HCT116 (cell line): ENCODE measurements around the gene DIPK1A.

Source experiments
- CTCF ChIP-seq, 3 experiments: fragments of 200-600 bp in 1 of 3; sonication (generic) in 1 of 3; IDR thresholded peaks in 2 of 3; conservative IDR thresholded peaks in 1 of 3; 2 replicates each; pipeline ENCODE4 v1.5.1; 2012 to 2017; ENCODE audit warnings: low read depth in 2 of 3, low read length in 2 of 3, antibody characterized with exemption in 1 of 3, borderline replicate concordance in 1 of 3, control low read depth in 1 of 3, mild to moderate bottlenecking in 1 of 3, mixed read lengths in 1 of 3, mixed run types in 1 of 3, moderate library complexity in 1 of 3; ENCODE audit not compliant: insufficient read depth in 1 of 3
- EGR1 ChIP-seq: IDR thresholded peaks from 2 replicates; pipeline ENCODE4 v1.6.1; 2012; ENCODE audit warnings: low read depth
- EZH2 ChIP-seq: fragments of 200-600 bp; sonication (generic); IDR thresholded peaks from 2 replicates; pipeline ENCODE4 v1.6.1; 2017; ENCODE audit warnings: antibody characterized with exemption, mixed run types
- POLR2A ChIP-seq: IDR thresholded peaks from 2 replicates; pipeline ENCODE4 v1.7.0; 2011; ENCODE audit warnings: borderline replicate concordance; ENCODE audit not compliant: insufficient read depth, insufficient read length; ENCODE audit errors: extremely low read depth
- POLR2AphosphoS5 ChIP-seq: IDR thresholded peaks from 2 replicates; pipeline ENCODE4 v1.6.1; 2011; ENCODE audit warnings: mild to moderate bottlenecking, low read depth, low read length, moderate library complexity
- RAD21 ChIP-seq: IDR thresholded peaks from 2 replicates; pipeline ENCODE4 v1.6.1; 2012; ENCODE audit warnings: low read depth, mild to moderate bottlenecking
- SRF ChIP-seq: IDR thresholded peaks from 2 replicates; pipeline ENCODE4 v1.6.1; 2012; ENCODE audit warnings: low read depth
- TCF7L2 ChIP-seq: IDR thresholded peaks from 2 replicates; pipeline ENCODE4 v1.7.0; 2011; ENCODE audit warnings: borderline replicate concordance, inconsistent platforms; ENCODE audit not compliant: insufficient read depth, insufficient read length; ENCODE audit errors: extremely low read depth

- TF ChIP-seq CTCF (IDR thresholded peaks at IDR 0.05 in 2 of 3, conservative IDR thresholded peaks at IDR 0.05 in 1 of 3; ENCODE audit: borderline replicate concordance in 1 of 3, insufficient read depth in 1 of 3, low read depth in 2 of 3, low read length in 2 of 3) = no peak
- TF ChIP-seq POLR2AphosphoS5 = no peak
- TF ChIP-seq RAD21 = no peak
- TF ChIP-seq EGR1 = no peak
- no peak for TF ChIP-seq TCF7L2
- TF ChIP-seq POLR2A = no peak
- TF ChIP-seq EZH2 = no peak
- TF ChIP-seq SRF = no peak
Observed at GRCh38 chr1:92877792-92878191, 83.5 kb downstream of the DIPK1A start.
